IPS DF 4.7 (cell line): ENCODE results near the gene MYOZ3.

Experiments
- DNase-seq: peaks from one replicate; pipeline ENCODE4 v3.0.0-alpha.2; 2013; ENCODE audit warnings: low spot score; ENCODE audit errors: extremely low read depth

MYOZ3 gene

GRCh38 chr5:150659360-150660107 lies 1.5 kb upstream of the MYOZ3 start:
- no peak for DNase-seq

GRCh38 chr5:150660108-150660831 lies 781 bp upstream of the MYOZ3 start:
- no peak for DNase-seq

GRCh38 chr5:150661821-150662596 lies 958 bp downstream of the MYOZ3 start:
- DNase-seq, result no peak

DNA sequence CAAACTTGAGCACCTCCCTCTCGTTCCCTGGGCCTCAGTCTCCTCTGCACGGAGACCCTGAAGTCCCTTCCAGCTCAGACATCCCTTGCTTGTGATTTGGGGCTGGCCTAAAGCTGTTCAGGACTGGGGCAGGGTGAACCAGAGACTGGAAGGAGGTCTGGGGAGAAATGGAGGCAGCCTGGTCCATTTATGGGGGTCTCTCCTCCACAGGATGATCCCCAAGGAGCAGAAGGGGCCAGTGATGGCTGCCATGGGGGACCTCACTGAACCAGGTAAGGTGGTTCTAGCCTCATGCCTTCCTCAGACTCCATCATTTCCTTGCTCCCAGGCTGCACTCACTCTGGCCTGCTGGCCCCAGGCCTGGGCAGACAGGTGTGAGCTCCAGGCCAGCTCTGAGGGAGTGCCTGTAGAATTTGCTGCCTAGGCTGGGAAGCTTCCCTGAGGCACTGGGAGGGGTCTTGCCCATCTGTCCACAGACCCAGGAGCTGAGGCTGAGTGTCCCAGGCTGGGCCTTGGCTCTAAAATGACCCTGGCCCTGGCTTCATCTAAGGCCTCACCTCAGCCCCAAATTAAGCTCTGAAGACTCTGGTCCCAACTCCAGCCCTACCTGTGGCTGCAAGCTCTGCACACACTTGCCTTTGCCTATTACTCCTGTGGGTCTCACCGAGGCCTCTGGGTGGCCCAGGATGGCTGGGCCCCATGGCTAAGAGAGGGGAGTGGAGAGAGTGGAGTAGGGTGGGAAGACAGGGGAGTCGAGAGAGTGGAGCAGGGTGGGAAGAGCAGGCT lies 1.9 kb downstream of the MYOZ3 start:
- no peak for DNase-seq

GRCh38 chr5:150663936-150664335 lies 2.9 kb downstream of the MYOZ3 start:
- no peak for DNase-seq

- no peak for DNase-seq
Observed at GRCh38 chr5:150665044-150665443, 4.0 kb downstream of the MYOZ3 start.

DNA sequence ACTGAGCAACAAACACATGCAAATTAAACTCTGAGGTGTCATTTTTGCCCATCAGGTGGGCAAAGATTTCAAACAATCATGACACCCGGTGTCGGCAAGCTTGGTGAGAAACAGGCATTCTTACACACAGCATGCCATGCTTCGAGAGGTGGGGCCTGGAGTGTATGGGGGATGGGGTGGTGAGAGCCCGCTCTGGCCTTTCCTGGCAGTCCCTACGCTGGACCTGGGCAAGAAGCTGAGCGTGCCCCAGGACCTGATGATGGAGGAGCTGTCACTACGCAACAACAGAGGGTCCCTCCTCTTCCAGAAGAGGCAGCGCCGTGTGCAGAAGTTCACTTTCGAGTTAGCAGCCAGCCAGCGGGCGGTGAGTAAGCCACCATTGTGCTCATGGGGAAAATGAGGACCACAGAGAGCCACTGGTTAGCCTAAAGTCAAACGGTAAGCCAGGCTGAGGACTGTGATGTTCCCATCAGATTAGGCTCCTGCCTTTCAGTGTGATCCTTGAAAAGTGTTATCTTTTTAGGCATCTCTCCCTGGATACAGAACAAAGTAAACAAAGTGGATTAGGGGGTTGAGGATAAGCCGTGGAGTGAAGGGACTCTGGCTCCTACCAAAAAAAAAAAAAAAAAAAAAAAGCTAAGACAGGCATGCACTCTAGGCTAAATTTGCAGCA lies 9.4 kb downstream of the MYOZ3 start:
- no peak for DNase-seq

GRCh38 chr5:150670948-150671310 lies 9.9 kb downstream of the MYOZ3 start:
- no peak for DNase-seq

- DNase-seq, result no peak
Observed at GRCh38 chr5:150671509-150672236, 10.6 kb downstream of the MYOZ3 start.

DNA sequence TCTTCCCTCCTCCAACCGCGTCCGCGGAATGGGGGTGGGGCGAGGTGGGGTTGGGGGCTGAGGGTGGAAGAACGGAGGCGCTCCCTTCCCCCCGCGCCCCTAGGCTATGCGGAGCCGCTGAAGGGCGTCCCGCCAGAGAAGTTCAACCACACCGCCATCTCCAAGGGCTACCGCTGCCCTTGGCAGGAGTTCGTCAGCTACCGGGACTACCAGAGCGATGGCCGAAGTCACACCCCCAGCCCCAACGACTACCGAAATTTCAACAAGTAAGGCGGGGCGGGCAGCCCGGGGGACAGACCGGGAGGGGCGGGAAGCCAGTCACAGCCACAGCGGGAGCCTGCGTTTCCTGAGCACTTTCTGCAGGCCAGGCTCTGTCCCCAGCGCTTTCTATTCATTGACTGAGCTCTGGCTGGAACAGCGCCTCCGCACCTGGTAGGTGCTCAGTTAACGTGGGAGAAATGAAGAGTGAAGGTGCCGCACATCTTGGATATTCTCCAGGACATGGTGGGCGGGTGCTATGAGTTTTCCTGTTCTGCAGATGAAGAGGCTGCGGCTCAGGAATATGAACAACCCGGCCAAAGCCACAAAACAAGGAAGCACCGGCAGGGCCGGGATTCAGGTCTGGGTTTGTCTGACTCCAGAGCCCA lies 11.3 kb downstream of the MYOZ3 start:
- no peak for DNase-seq

GRCh38 chr5:150672884-150673275 lies 11.8 kb downstream of the MYOZ3 start:
- no peak for DNase-seq

- DNase-seq, result no peak
Observed at GRCh38 chr5:150674341-150674821, 13.3 kb downstream of the MYOZ3 start.

DNA sequence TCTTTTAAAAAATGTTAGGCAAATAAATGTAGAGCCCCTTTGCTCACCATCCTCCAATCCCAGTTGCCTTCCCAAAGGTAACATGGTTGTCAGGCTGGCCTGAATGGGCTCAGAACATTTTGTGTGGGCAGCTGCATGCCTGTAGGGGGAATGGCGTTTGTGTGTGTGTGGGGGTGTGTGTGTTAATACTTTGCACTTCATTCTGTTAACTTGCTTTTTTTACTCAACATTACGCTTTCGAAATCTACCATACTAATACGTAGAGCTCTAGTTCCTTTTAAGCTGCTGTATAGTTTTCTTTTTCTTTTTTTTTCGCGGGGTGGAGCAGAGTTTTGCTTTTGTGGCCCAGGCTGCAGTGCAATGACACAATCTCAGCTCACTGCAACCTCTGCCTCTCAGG lies 14.0 kb downstream of the MYOZ3 start:
- no peak for DNase-seq

GRCh38 chr5:150676578-150676977 lies 15.5 kb downstream of the MYOZ3 start:
- DNase-seq, result no peak

- DNase-seq, result no peak
Observed at GRCh38 chr5:150689120-150689519, 28.1 kb downstream of the MYOZ3 start.

DNA sequence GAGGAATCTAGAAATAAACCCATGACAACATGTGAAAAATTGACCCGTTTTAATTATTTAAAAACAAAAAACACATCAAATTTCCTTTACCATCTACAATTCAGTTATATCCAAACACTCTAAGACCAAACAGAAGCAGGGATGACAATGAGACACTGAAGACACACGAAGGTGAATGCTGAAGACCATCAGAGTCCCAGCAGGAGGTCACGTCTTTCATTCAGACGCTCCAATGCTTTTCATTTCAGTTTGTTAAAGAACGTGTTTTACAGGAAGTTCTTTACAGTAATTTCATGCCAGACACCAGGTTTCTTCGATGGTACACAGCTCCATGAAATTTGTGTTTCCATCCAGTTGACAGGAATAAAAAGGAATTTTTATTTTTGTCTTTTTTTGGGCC lies 29.7 kb downstream of the MYOZ3 start:
- no peak for DNase-seq

GRCh38 chr5:150692276-150692675 lies 31.2 kb downstream of the MYOZ3 start:
- DNase-seq, result no peak

DNA sequence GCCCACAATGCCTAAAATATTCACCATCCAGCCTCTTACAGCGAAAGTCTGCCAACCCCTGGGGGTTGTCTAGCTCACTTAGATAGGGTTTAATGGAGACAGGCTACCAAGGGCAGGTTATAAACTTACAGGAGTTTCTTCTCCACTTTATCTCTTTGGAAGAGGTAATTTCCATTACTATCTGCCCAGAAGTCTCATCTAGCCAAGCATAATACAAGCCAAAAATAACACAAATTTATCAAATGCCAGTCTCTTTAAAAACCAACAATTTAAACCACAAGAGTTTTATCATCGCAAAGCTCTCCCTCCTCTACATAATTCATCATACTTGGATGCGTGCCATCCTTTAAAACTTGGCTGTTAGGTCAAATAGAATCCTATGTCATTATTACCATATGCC lies 33.6 kb downstream of the MYOZ3 start:
- no peak for DNase-seq

- no peak for DNase-seq
Observed at GRCh38 chr5:150700246-150700593, 39.2 kb downstream of the MYOZ3 start.
